ENCODE measurements around the gene HAND2.

Gene HAND2

GRCh38 chr4:173500841-173501591, 29.0 kb downstream of the HAND2 start:
- no peak for DNase-seq

- no peak for DNase-seq
These were observed 30.1 kb downstream of the HAND2 start for GRCh38 chr4:173499658-173500535.

- DNase-seq = no peak
These were observed 31.3 kb downstream of the HAND2 start for GRCh38 chr4:173498771-173499170.

- DNase-seq = no peak
These were observed 32.0 kb downstream of the HAND2 start for GRCh38 chr4:173498023-173498422.

GRCh38 chr4:173494013-173494970, 35.7 kb downstream of the HAND2 start:
- no peak for DNase-seq

- DNase-seq = no peak
These were observed 37.0 kb downstream of the HAND2 start for GRCh38 chr4:173493041-173493440.

- no peak for DNase-seq
These were observed 37.7 kb downstream of the HAND2 start for GRCh38 chr4:173492315-173492714.

GRCh38 chr4:173490817-173491528, 39.1 kb downstream of the HAND2 start:
- no peak for DNase-seq

GRCh38 chr4:173490256-173490655, 39.8 kb downstream of the HAND2 start:
- DNase-seq = no peak

GRCh38 chr4:173489514-173489913, 40.5 kb downstream of the HAND2 start:
- no peak for DNase-seq

- no peak for DNase-seq
These were observed 41.4 kb downstream of the HAND2 start for GRCh38 chr4:173488656-173489055.

- DNase-seq = no peak
These were observed 42.0 kb downstream of the HAND2 start for GRCh38 chr4:173488074-173488473.

- DNase-seq = no peak
These were observed 43.2 kb downstream of the HAND2 start for GRCh38 chr4:173486714-173487392.

GRCh38 chr4:173485164-173485563, 44.9 kb downstream of the HAND2 start:
- no peak for DNase-seq

GRCh38 chr4:173482330-173482931, 47.6 kb downstream of the HAND2 start:
- no peak for DNase-seq

- DNase-seq = no peak
These were observed 51.1 kb downstream of the HAND2 start for GRCh38 chr4:173478913-173479283.

GRCh38 chr4:173478201-173478912, 51.7 kb downstream of the HAND2 start:
- no peak for DNase-seq

- DNase-seq = no peak
These were observed 53.0 kb downstream of the HAND2 start for GRCh38 chr4:173477016-173477415.

Data from left hindlimb (tissue), 1 donor.